Adrenal gland (tissue), 12 donors: Measurements from ENCODE around the gene COL6A1. TPM values are rescaled to one million over a fixed set of nuclear protein-coding genes. Genes with fewer than 3 reads are reported as not detected.

Source experiments
- DNase-seq, 7 donors: peaks; one replicate each; pipeline ENCODE4 v3.0.0-alpha.2; 2019 to 2020
- H3K27ac ChIP-seq, 5 donors: fragments of 200-600 bp; sonication (generic) in 4 of 5; 1 replicate in 3 of 5; 2 replicates in 2 of 5; pipeline versions ENCODE4 v1.5.1 to v1.8.0; 2016 to 2020; ENCODE audit warnings: mild to moderate bottlenecking in 1 of 5
- H3K27me3 ChIP-seq: fragments of 200-600 bp; 2 replicates; pipeline ENCODE4 v1.8.0; 2021
- H3K36me3 ChIP-seq, 2 donors: fragments of 200-600 bp; replicated peaks in 1 of 2; 1 replicate in 1 of 2; 2 replicates in 1 of 2; pipeline versions ENCODE4 v1.5.1 to v1.8.0; 2018 to 2022
- H3K4me1 ChIP-seq, 2 donors: fragments of 200-600 bp; replicated peaks in 1 of 2; 1 replicate in 1 of 2; 2 replicates in 1 of 2; pipeline versions ENCODE4 v1.5.1 to v1.8.0; 2018 to 2021
- H3K4me3 ChIP-seq, 4 donors: fragments of 200-600 bp; sonication (generic) in 3 of 4; one replicate each; pipeline ENCODE4 v1.5.1; 2016 to 2018
- H3K9me3 ChIP-seq, 3 donors: fragments of 200-600 bp; sonication (generic) in 1 of 3; replicated peaks in 1 of 3; 1 replicate in 2 of 3; 2 replicates in 1 of 3; pipeline versions ENCODE4 v1.5.1 to v1.8.0; 2016 to 2021
- POLR2A ChIP-seq, 2 donors: fragments of 450-650 bp; IDR thresholded peaks; one replicate each; pipeline ENCODE4 v1.6.1; 2017; ENCODE audit warnings: antibody characterized with exemption in 2 of 2, mild to moderate bottlenecking in 2 of 2, moderate library complexity in 1 of 2
- WGBS, 4 donors: extraction: QIAGEN DNeasy Blood & Tissue Kit in 2 of 4; methylation state at CpG; one replicate each; pipeline versions ENCODE4 v1.1.5 to v1.1.7; 2013 to 2017; 5-methylcytosine and 5-hydroxymethylcytosine counted together
- intact Hi-C, 2 donors: fragments of 100-400 bp; cut with DNase I; formaldehyde crosslinking; loops; one replicate each; pipeline versions ENCODE4 v1.14.1 to v1.15.0; 2022 to 2023
- polyA plus RNA-seq, 3 donors: library from polyadenylated mRNA; stranded (reverse); fragments of 200-250 nt in 2 of 3; fragments of 350-450 nt in 1 of 3; fragmentation: Illumina TruSeq in 1 of 3; extraction: RNeasy Lipid Tissue Mini Kit (QIAGEN cat#74804) in 1 of 3; gene quantifications; one replicate each; pipeline ENCODE4 v1.2.3, GENCODE V29; 2013 to 2014
- total RNA-seq, 9 donors: library from RNA; depleted of rRNA in 4 of 9; stranded (reverse); fragments of >200 nt in 4 of 9; fragments of 120-200 nt in 1 of 9; fragmentation: NEBNext Ultra II Directional in 1 of 9; extraction: Animal tissue kit (Norgen Biotek cat#: 25700) in 1 of 9; gene quantifications; one replicate each; pipeline versions ENCODE4 v1.1.0 to v1.2.4, GENCODE V29; 2013 to 2023
- TF ChIP-seq, protein P1 (sequence below), 6 experiments: fragments of 450-650 bp in 4 of 6; fragments of 200-600 bp in 2 of 6; sonication (generic) in 1 of 6; IDR thresholded peaks; 1 replicate in 5 of 6; 2 replicates in 1 of 6; pipeline versions ENCODE4 v1.5.1 to v1.8.0; 2016 to 2021; ENCODE audit warnings: antibody characterized with exemption in 6 of 6, mild to moderate bottlenecking in 2 of 6, moderate library complexity in 1 of 6
- donor health status: healthy with polysubstance abuse.
- donor health status: Bipolar disorder and iron deficiency.
- donor health status: DM: yes; HTN: yes; CAD: no.
- donor health status: DM: no; HTN: no; CAD: no.
- donor health status: DM: no; HTN: no; CAD: no.
- donor health status: DM: yes; HTN: yes; CAD: no.

The COL6A1 gene
- total and polyA plus RNA-seq, 12 donors, result 22.3 to 490 (median 151) TPM

DNA sequence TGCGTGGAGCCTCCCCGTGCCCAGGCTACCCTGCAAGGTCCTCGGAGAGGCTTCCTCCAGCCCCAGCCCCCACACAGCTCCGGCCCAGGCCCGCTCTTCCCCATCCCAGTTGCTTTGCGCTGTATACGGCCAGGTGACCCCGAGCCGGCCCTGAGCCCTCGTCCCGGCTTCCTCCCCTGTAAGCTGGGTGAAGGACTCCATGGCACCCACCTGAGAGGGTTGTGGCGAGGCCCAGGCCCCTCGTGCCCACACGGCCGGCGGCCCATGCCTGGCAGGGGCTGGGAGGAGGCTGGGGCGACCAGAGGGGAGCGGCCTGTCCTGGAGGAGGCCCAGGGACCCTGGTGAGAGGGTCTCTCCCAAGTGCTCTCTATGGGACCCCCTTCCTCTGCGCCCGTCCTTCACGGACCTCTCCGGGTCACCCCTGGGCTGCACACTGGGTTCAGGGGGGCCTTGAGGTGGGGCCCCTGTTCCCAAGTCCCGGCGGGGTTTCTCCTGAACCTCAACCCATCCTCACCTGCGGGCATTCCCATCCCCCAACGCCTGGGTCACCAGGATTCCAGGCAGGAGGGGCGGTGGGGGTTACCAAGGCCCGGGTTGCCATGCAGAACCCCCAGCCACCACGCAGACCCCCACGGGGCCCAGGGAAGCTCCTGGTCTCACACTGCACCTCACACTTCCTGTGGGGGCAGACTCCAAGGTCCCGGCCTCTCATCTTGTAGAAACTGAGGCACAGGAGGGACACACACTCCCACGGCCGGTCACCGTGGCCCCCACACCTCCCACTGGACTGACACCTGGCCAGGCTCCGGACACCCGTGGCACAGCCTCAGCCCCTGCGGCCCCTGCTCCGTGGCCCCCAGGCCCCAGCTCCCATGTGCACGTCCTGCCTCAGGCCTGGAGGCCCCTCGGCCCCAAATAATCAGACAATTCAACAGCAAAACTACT, 25.2 kb downstream of the COL6A1 start:
- WGBS, 4 donors, result 90 to 98% (median 95%) methylated on average over 5 to 40 of the region's 40 CpGs
- no peak for TF ChIP-seq POLR2A (IDR thresholded peaks at IDR 0.05)
- TF ChIP-seq, protein P1, sequence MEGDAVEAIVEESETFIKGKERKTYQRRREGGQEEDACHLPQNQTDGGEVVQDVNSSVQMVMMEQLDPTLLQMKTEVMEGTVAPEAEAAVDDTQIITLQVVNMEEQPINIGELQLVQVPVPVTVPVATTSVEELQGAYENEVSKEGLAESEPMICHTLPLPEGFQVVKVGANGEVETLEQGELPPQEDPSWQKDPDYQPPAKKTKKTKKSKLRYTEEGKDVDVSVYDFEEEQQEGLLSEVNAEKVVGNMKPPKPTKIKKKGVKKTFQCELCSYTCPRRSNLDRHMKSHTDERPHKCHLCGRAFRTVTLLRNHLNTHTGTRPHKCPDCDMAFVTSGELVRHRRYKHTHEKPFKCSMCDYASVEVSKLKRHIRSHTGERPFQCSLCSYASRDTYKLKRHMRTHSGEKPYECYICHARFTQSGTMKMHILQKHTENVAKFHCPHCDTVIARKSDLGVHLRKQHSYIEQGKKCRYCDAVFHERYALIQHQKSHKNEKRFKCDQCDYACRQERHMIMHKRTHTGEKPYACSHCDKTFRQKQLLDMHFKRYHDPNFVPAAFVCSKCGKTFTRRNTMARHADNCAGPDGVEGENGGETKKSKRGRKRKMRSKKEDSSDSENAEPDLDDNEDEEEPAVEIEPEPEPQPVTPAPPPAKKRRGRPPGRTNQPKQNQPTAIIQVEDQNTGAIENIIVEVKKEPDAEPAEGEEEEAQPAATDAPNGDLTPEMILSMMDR (IDR thresholded peaks at IDR 0.05), result no peak
- H3K4me1 ChIP-seq, result no peaks in the 10 kb centered on the region
- no peak overlapping the region for H3K27ac ChIP-seq
- H3K4me3 ChIP-seq, result no peak overlapping the region
- intact Hi-C loops, result no loop called here
- H3K36me3 ChIP-seq, result no peaks in the 10 kb centered on the region
- H3K27me3 ChIP-seq, result no peaks in the 10 kb centered on the region
- no peaks in the 10 kb centered on the region for H3K9me3 ChIP-seq
- peak in 5 of 7 donors; percentile 3 to 43 (median 17) for DNase-seq

DNA sequence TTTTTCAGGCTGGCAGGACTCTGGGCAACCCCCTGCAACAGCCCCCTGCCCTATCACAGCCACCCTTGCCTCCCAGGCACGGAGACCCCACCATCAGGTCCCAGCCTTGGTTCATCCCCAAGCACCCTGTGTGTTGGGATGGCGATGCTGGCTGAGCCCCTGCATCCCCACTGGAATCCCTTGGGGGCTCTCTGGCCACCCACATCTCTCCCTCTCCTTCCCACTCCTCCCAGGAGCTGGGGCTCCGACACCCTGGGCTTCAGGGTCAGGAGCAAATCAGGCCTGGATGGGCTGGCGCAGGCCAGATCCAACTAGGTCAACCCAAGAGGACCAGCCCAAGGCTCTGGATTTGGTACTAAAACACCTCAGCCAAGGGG, 25.9 kb downstream of the COL6A1 start:
- Histone ChIP-seq H3K27ac (no peak overlapping the region), H3K9me3 (no peaks in the 10 kb centered on the region), H3K36me3 (no peaks in the 10 kb centered on the region), H3K4me3 (no peak overlapping the region), H3K4me1 (no peaks in the 10 kb centered on the region), H3K27me3 (no peaks in the 10 kb centered on the region)
- 73 to 100% (median 93%) methylated on average over 1 to 4 of the region's 4 CpGs for WGBS, 4 donors
- intact Hi-C loops, result no loop called here
- TF ChIP-seq POLR2A (IDR thresholded peaks at IDR 0.05), result no peak
- TF ChIP-seq, protein P1 (IDR thresholded peaks at IDR 0.05), result no peak
- peak in 1 of 7 donors; percentile 5 for DNase-seq

DNA sequence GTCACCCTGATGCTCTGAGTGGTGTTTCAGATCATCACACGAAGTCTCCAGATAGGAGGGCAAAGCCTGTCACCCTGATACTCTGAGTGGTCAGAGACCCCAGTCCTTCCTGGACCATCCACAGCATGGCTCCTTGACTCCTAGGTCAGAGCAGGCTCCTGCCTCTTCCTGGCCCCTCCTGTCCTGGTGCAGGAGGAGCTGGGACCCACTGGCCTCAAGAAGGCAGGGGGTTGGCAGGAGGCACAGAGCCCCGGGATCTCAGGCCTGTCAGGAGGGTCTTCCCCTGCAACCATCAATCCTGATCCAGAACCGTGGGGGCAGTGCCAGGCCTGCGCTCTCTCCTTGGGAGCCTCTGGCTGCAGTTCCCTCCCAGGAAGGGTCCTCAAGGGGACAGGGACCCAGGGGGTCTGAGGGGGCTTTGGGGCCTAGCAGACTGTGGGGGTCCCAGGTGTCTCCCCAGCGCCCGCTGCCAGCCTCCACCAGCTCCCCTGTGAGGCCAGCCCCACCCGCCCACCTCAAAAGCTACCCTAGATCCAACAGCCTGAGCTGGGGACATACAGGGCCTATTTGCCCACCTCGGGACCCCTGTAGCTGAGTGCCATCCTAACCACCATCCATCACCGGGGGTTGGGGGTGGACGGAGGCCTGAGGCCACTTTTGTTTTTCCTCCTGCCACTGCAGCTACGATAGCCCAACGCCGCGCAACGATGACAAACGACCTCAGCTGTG, 27.5 kb downstream of the COL6A1 start:
- Histone ChIP-seq H3K36me3 (no peaks in the 10 kb centered on the region), H3K27me3 (no peaks in the 10 kb centered on the region), H3K9me3 (no peaks in the 10 kb centered on the region), H3K4me1 (no peaks in the 10 kb centered on the region), H3K4me3 (no peak overlapping the region), H3K27ac (no peak overlapping the region)
- TF ChIP-seq, protein P1 (IDR thresholded peaks at IDR 0.05), result no peak
- TF ChIP-seq POLR2A (IDR thresholded peaks at IDR 0.05), result no peak
- DNase-seq, result peak in 2 of 7 donors; percentile 4 to 10
- WGBS, 4 donors, result 71 to 87% (median 82%) methylated on average over 11 to 16 of the region's 16 CpGs
- intact Hi-C loops, result no loop called here

DNA sequence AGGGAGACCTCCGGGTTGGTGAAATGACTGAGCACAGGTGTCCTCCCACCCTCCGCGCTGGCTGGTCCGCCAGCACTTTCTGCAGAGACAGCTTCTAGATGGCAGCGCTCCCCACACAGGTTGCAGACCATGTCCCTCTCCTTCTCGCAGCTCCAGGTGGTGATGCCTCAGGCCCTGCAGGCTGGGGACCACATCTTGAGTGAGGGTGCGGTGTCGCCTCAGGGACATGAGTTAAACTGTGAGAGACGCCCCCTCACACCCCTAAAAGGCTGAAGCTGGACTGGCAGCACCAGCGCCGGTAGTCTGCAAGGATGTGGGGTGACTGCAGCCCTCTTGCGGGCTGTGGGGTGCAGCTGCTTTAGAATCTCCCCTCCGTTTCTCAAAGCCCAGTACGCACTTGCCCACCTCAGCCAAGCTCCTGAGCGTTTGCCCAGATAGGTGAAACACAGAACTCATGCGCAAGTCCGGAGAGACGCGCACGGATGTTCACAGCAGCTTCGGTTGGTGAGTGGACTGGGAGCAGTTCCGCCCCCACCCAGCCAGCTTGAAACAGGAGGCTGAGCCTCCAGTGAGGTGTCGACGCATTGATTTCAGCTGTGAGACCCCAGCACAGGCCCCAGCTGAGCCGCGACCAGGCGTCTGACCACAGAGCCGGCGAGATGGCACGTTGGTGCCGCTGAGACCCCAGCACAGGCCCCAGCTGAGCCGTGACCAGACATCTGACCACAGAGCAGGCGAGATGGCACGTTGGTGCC, 28.6 kb downstream of the COL6A1 start:
- intact Hi-C loops, result no loop called here
- TF ChIP-seq POLR2A (IDR thresholded peaks at IDR 0.05), result no peak
- TF ChIP-seq, protein P1 (IDR thresholded peaks at IDR 0.05), result no peak
- peak in 1 of 7 donors; percentile 4 for DNase-seq
- no peaks in the 10 kb centered on the region for H3K36me3 ChIP-seq
- H3K27ac ChIP-seq, result no peak overlapping the region
- H3K4me3 ChIP-seq, result no peak overlapping the region
- no peaks in the 10 kb centered on the region for H3K9me3 ChIP-seq
- WGBS, 4 donors, result 86 to 90% (median 86%) methylated on average over 16 to 34 of the region's 34 CpGs
- H3K27me3 ChIP-seq, result no peaks in the 10 kb centered on the region
- no peaks in the 10 kb centered on the region for H3K4me1 ChIP-seq
